8988T (cell line): ENCODE data around the gene RGL2.

Source experiments
- DNase-seq: peaks from one replicate; pipeline ENCODE4 v3.0.0; 2011

The RGL2 gene

GRCh38 chr6:33316603-33317418 is 18.1 kb upstream of the RGL2 start:
- no peak for DNase-seq

- no peak for DNase-seq
Measured at GRCh38 chr6:33315793-33316602, 17.3 kb upstream of the RGL2 start.

GRCh38 chr6:33314943-33315792 is 16.4 kb upstream of the RGL2 start:
- DNase-seq: no peak

- no peak for DNase-seq
Measured at GRCh38 chr6:33314515-33314942, 15.8 kb upstream of the RGL2 start.

- no peak for DNase-seq
Measured at GRCh38 chr6:33313709-33314514, 15.2 kb upstream of the RGL2 start, which contains the start of gene TAPBP. Gene TAPBP (minus strand): TSS chr6:33314078. CDS start chr6:33314041, 37 bp downstream.

GRCh38 chr6:33313105-33313708 is 14.5 kb upstream of the RGL2 start:
- no peak for DNase-seq

GRCh38 chr6:33312361-33313104 is 13.8 kb upstream of the RGL2 start:
- DNase-seq: peak; percentile 79

- no peak for DNase-seq
Measured at GRCh38 chr6:33306356-33306755, 7.6 kb upstream of the RGL2 start.

- DNase-seq: no peak
Measured at GRCh38 chr6:33305052-33305451, 6.3 kb upstream of the RGL2 start.

- DNase-seq: no peak
Measured at GRCh38 chr6:33304216-33304615, 5.5 kb upstream of the RGL2 start.

GRCh38 chr6:33301877-33302276 is 3.1 kb upstream of the RGL2 start:
- no peak for DNase-seq

GRCh38 chr6:33299237-33299944 is 649 bp upstream of the RGL2 start:
- no peak for DNase-seq

GRCh38 chr6:33297956-33298772 is 578 bp downstream of the RGL2 start:
- no peak for DNase-seq

GRCh38 chr6:33297406-33297955 is 1.3 kb downstream of the RGL2 start:
- no peak for DNase-seq

GRCh38 chr6:33296797-33297405 is 1.8 kb downstream of the RGL2 start:
- DNase-seq: no peak

- DNase-seq: no peak
Measured at GRCh38 chr6:33295621-33296369, 2.9 kb downstream of the RGL2 start.

- DNase-seq: no peak
Measured at GRCh38 chr6:33294086-33294823, 4.5 kb downstream of the RGL2 start.
